Epithelial cell of proximal tubule (primary cell): Measurements from ENCODE around the gene SMAD1. TPM values are rescaled to one million over a fixed set of nuclear protein-coding genes. Genes with fewer than 3 reads are reported as not detected.
A peak's percentile ranks its signal among the peaks of the same experiment; 100 is the strongest.

ENCODE experiments used
- DNase-seq: peaks from one replicate; pipeline ENCODE4 v3.0.0-alpha.2; 2011; ENCODE audit warnings: low read depth
- H3K4me3 ChIP-seq: 2 replicates; pipeline ENCODE4 v1.5.1; 2011; ENCODE audit warnings: low read depth, mild to moderate bottlenecking, low read length
- total RNA-seq: library from RNA; depleted of rRNA; stranded (reverse); fragments of >200 nt; gene quantifications from 2 replicates; pipeline ENCODE4 v1.2.3, GENCODE V29; 2015
- TF ChIP-seq, protein P1 (sequence below): conservative IDR thresholded peaks from 2 replicates; pipeline ENCODE4 v1.5.1; 2012; ENCODE audit warnings: low read depth, mild to moderate bottlenecking, low read length

Gene SMAD1
- total RNA-seq: 23.4 and 24.3 TPM in 2 replicates

DNA sequence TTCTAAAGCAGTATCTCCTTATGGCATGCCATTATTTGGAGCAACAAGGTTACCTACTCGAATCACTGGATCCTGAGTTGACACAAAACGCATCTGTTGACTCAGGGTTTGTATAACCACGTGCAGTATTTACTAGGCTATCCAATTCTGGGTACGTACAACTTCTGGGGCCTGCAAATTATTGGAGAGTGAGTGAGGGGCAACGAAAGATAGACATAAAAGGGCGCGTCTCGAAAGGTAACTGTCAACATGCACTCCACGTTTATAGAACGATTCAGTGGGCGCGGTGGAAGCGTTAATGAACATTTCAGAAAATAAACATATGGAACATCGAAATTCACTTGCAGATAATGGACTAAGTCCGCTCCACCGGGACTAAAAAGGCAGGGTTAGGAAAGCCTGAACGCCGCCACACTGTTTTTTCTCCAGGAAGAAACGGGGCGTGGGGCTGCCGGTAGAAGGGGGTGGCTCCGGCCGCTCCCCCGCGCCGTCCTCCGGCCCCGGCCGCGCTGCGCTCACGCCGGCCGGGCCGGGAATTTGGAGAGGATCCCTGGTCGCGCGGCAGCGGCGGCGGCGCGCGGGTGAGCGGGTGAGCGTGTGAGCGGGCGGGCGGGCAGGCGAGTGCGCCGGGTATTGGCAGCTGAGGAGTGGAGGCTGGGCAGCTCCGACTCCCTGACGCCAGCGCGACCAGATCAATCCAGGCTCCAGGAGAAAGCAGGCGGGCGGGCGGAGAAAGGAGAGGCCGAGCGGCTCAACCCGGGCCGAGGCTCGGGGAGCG, at the start of gene SMAD1:
Gene SMAD1 (plus strand): TSS at position 690 of the 778 bp plus-strand sequence. CDS start 32,761 bp downstream, outside the sequence.
- peak within 1 kb of the TSS; percentile 79 for H3K4me3 ChIP-seq
- TF ChIP-seq, protein P1, sequence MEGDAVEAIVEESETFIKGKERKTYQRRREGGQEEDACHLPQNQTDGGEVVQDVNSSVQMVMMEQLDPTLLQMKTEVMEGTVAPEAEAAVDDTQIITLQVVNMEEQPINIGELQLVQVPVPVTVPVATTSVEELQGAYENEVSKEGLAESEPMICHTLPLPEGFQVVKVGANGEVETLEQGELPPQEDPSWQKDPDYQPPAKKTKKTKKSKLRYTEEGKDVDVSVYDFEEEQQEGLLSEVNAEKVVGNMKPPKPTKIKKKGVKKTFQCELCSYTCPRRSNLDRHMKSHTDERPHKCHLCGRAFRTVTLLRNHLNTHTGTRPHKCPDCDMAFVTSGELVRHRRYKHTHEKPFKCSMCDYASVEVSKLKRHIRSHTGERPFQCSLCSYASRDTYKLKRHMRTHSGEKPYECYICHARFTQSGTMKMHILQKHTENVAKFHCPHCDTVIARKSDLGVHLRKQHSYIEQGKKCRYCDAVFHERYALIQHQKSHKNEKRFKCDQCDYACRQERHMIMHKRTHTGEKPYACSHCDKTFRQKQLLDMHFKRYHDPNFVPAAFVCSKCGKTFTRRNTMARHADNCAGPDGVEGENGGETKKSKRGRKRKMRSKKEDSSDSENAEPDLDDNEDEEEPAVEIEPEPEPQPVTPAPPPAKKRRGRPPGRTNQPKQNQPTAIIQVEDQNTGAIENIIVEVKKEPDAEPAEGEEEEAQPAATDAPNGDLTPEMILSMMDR: no peak
- no peak for DNase-seq

DNA sequence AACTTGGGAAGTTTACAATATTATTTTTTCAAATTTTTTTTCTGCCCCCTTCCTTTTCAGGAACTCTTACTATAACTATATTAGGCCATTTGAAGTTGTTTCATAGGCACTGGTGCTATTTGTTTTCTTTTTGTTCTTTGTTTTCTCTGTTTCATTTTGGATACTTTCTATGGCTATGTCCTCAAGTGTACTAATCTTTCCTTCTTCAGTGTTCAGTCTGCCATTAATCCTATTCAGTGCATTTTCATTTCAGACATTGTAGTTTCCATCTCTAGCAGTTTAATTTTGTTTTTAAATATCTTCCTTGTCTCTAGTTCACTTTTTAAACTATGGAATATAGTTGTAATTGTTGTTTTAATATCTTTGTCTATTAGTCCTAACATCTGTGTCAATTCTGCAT, 48.0 kb upstream of the SMAD1 start:
- TF ChIP-seq, protein P1: no peak
- no peak for DNase-seq
- H3K4me3 ChIP-seq: no peak overlapping the region

DNA sequence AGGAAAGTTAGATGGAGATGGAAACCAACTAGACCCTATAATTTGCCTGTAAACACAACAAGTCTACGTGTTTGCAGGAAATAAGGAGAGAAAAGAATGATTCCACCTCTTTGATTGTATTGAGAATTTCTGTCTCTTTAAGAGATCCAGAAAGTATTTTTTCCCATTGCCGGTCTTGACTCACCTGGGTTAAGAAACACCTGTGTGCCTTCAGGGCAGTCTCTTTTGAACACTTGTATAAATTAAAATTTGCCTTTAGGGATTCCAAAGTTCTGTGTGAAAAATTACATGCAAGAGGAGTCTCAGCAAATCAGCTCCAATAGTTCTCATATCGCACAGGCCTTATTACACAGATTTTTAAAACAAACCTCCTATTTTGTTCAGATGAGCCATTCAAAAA, 46.0 kb upstream of the SMAD1 start:
- H3K4me3 ChIP-seq: no peak overlapping the region
- TF ChIP-seq, protein P1: no peak
- DNase-seq: no peak

DNA sequence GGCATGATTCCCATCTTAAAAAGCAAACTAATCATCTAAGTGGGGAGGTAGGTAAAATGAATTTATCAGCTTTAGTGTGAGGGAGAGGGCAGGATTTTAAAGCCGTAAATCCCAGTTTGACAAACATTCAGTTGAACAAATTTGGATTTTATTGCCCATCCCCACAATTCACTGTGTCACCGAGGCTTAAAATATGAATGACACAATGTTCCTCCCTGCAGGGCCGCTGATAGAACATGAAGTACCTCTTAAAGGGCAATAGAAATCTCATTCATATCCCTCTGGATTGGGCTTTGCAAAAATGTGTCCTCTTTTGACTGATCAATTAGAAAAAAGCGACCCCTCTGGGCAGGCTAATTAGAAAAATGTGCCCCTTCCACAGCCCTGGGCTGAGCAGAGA, 45.5 kb upstream of the SMAD1 start:
- DNase-seq: no peak
- TF ChIP-seq, protein P1: no peak
- H3K4me3 ChIP-seq: no peak overlapping the region

DNA sequence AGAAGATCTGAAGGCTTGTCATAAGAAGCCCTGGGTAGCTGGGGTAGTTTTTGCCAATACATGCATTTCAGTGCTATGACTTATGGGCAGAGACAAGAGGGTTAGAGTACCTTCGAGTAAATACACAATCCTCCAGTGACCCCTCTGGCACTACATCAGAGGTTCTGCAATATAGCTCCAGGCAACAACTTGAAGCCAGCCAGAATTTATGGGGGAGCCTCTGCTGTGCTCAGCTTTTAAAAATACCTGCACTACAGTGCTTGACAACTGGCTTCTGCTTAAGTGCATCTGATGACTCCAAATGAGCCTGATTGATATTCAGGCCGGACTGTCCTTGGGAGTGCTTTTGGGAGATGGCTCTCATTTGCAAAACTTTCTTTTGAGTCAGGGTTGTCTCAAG, 44.9 kb upstream of the SMAD1 start:
- TF ChIP-seq, protein P1: no peak
- no peak overlapping the region for H3K4me3 ChIP-seq
- no peak for DNase-seq

DNA sequence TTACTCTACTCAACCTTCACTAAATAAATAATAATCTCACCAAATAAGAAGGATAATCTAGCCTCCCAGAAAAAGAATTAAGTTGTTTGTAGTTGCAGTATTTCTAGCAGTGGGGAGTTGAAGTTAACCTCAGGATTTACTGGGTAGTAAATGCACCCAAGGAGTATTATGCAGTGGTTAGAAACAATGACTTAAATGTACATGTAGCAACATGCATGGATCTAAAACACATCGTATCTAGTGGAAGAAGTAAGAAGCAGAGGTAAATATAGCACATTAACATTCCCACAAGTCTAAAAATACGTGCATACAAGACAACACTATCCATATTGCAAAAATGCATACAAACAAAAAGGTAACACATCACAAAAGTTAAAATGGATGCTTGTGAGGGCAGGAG, 44.2 kb upstream of the SMAD1 start:
- TF ChIP-seq, protein P1: no peak
- H3K4me3 ChIP-seq: no peak overlapping the region
- DNase-seq: no peak

DNA sequence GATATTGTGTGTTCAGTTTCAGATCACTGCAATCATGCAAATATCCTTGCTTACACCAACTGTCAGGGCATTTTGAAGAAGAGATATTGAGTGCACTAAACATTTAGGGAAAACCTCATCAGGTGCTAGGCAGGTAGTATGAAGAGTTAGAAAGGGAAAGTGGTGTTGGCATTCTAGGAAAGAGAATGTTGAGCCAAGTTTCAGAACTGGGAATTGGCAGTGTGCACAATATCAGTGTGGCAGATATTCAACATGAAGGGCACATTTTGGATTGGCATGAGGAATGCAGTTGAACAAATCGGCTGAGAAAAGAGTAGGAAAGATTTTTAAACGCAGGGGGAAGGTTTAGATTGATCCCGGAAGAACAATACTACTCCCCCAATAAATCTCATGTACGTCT, 43.4 kb upstream of the SMAD1 start:
- no peak overlapping the region for H3K4me3 ChIP-seq
- TF ChIP-seq, protein P1: no peak
- DNase-seq: no peak
